Panc1 (cell line): ENCODE measurements around the gene UBLCP1. TPM values are rescaled to one million over a fixed set of nuclear protein-coding genes. Genes with fewer than 3 reads are reported as not detected.
A peak's percentile ranks its signal among the peaks of the same experiment; 100 is the strongest.

Experiments used
- ATAC-seq: fragments of 200-7000 bp; cut with Tn5 transposase; 2 replicates; pipeline ENCODE4 v1.9.1; 2020; ENCODE audit warnings: mild to moderate bottlenecking, moderate library complexity
- Bru-seq: library from RNA; stranded (reverse); fragments of 400-500 nt; gene quantifications from one replicate; lab custom pipeline; 2021; lab: Mats Ljungman, UMichigan
- BruChase-seq, 2 experiments: library from RNA; stranded (reverse); fragments of 400-500 nt; gene quantifications; one replicate each; lab custom pipeline; 2021; lab: Mats Ljungman, UMichigan
- BruUV-seq: library from RNA; stranded (reverse); fragments of 400-500 nt; replicated peaks from 2 replicates; lab custom pipeline; 2021; lab: Mats Ljungman, UMichigan
- CTCF ChIA-PET: fragments of 300-600 bp; sonication (Branson Sonifier 250); formaldehyde crosslinking; loops from one replicate; lab custom pipeline; 2022; ENCODE audit warnings: antibody characterized with exemption; lab: Charles Lee
- POLR2A ChIA-PET: fragments of 300-600 bp; sonication (Branson Sonifier 250); formaldehyde crosslinking; loops from one replicate; lab custom pipeline; 2022; ENCODE audit warnings: antibody characterized with exemption; lab: Charles Lee
- DNase-seq: peaks from one replicate; pipeline ENCODE4 v3.0.0-alpha.2; 2010; ENCODE audit warnings: low read depth, low spot score
- H3K27ac ChIP-seq: 2 replicates; pipeline ENCODE4 v1.5.1; 2011; ENCODE audit warnings: mild to moderate bottlenecking, low read length, inconsistent platforms
- H3K27me3 ChIP-seq: fragments of 200-500 bp; sonication (Bioruptor generic); 2 replicates; pipeline ENCODE4 v1.6.0; 2014; ENCODE audit warnings: low read length, inconsistent platforms; ENCODE audit not compliant: control insufficient read depth, insufficient read depth
- H3K36me3 ChIP-seq: fragments of 200-500 bp; sonication (Bioruptor generic); 2 replicates; pipeline ENCODE4 v1.5.1; 2014; ENCODE audit warnings: inconsistent platforms, mild to moderate bottlenecking, low read length, moderate library complexity; ENCODE audit not compliant: control insufficient read depth, insufficient read depth
- H3K4me1 ChIP-seq: 2 replicates; pipeline ENCODE4 v1.5.1; 2011; ENCODE audit warnings: inconsistent platforms, mild to moderate bottlenecking, low read length, moderate library complexity; ENCODE audit not compliant: control insufficient read depth, insufficient read depth
- H3K4me3 ChIP-seq, 2 experiments: 2 replicates each; pipeline ENCODE4 v1.5.1; 2011 to 2012; ENCODE audit warnings: low read depth in 2 of 2, low read length in 2 of 2, mild to moderate bottlenecking in 2 of 2, inconsistent platforms in 1 of 2, moderate library complexity in 1 of 2
- H3K9me3 ChIP-seq: fragments of 200-500 bp; sonication (Bioruptor generic); 2 replicates; pipeline ENCODE4 v1.5.1; 2014; ENCODE audit warnings: low read depth, mild to moderate bottlenecking, inconsistent platforms, low read length, moderate library complexity; ENCODE audit not compliant: control insufficient read depth, insufficient read depth
- POLR2AphosphoS5 ChIP-seq: IDR thresholded peaks from 2 replicates; pipeline ENCODE4 v1.6.1; 2012; ENCODE audit warnings: mild to moderate bottlenecking, low read depth, low read length, moderate library complexity
- SIN3A ChIP-seq: IDR thresholded peaks from 2 replicates; pipeline ENCODE4 v1.6.1; 2012; ENCODE audit warnings: low read depth, mild to moderate bottlenecking, low read length, moderate library complexity, borderline replicate concordance; ENCODE audit not compliant: insufficient read depth
- TCF7L2 ChIP-seq: IDR thresholded peaks from 2 replicates; pipeline ENCODE4 v1.6.1; 2011; ENCODE audit warnings: mild to moderate bottlenecking, low read depth, low read length, inconsistent platforms
- in situ Hi-C: cut with HindIII; loops from 2 replicates; pipeline ENCODE4 v1.10.0; 2016; ENCODE audit warnings: low sequenced_read_pairs, low pct_unique_long_range_greater_than_20kb
- intact Hi-C: fragments of 100-400 bp; cut with micrococcal nuclease; formaldehyde crosslinking; loops from one replicate; pipeline ENCODE4 v1.10.0; 2022; ENCODE audit not compliant: unreplicated experiment
- long read RNA-seq: library from polyadenylated mRNA; unstranded; transcript quantifications from one replicate; pipeline ENCODE4 v2.0.0, GENCODE V29; 2021; ENCODE audit not compliant: unreplicated experiment
- polyA plus RNA-seq: library from polyadenylated mRNA; unstranded; fragments of >200 nt; gene quantifications from one replicate; pipeline ENCODE4 v1.2.1, GENCODE V29; 2012; ENCODE audit warnings: missing spikeins; ENCODE audit not compliant: insufficient read length
- total RNA-seq: library from RNA; stranded (reverse); gene quantifications from one replicate; pipeline ENCODE4 v1.2.1, GENCODE V29; 2021; ENCODE audit not compliant: unreplicated experiment
- TF ChIP-seq, protein P1 (sequence below), 2 experiments: IDR thresholded peaks; 2 replicates each; pipeline ENCODE4 v1.6.1; 2011 to 2012; ENCODE audit warnings: low read depth in 2 of 2, control low read depth in 1 of 2, low read length in 1 of 2, mild to moderate bottlenecking in 1 of 2, moderate library complexity in 1 of 2; ENCODE audit not compliant: insufficient read depth in 1 of 2
- TF ChIP-seq, protein P2 (sequence below): fragments of 450-650 bp; IDR thresholded peaks from 2 replicates; pipeline ENCODE4 v1.5.1; 2017; ENCODE audit warnings: mild to moderate bottlenecking

The UBLCP1 gene
- 31.8 TPM for total RNA-seq
- polyA plus RNA-seq = 12.8 TPM
- Bru-seq, nascent RNA = percentile 89 among the genes with signal in this experiment
- percentile 87 among the genes with signal in this experiment for BruChase-seq, experiment 1, labeled RNA remaining after a 2-hour chase
- BruChase-seq, experiment 2, labeled RNA remaining after a 6-hour chase = percentile 91 among the genes with signal in this experiment
- long read RNA-seq, transcript UBLCP1-201 (11 exons, 2,392 nt) = major isoform, 33 of 37 reads
- long read RNA-seq, partial matches to known transcripts = 3 of 37 reads
- long read RNA-seq, other reads (novel, unspliced or antisense) = 1 of 37 reads

GRCh38 chr5:159262859-159263568 lies at the start of gene UBLCP1:
TSS of gene UBLCP1 (plus strand) at chr5:159263290. CDS start at chr5:159268916, 5,626 bp downstream.
- ChIA-PET CTCF (no interaction called here), POLR2A (no interaction called here)
- peak; percentile 85 for DNase-seq
- Histone ChIP-seq H3K36me3 (peaks cover 3% of the 10 kb centered on the region; the same call in 1 of the 2 replicates), H3K4me3 (peak within 1 kb of the TSS; percentile 75 to 99), H3K27ac (peak within 1 kb of the TSS; percentile 98), H3K4me1 (peaks cover 8% of the 10 kb centered on the region), H3K27me3 (no peaks in the 10 kb centered on the region), H3K9me3 (no peaks in the 10 kb centered on the region)
- TSS peak; percentile 99 for BruUV-seq
- intact Hi-C loops = loop anchor here (5.0 kb wide), 1 partner anchor 56 kb away; the partner anchor contains the start of gene RNF145
- TF ChIP-seq POLR2AphosphoS5 (peak; percentile 95), TCF7L2 (no peak), SIN3A (no peak)
- TF ChIP-seq, protein P1, sequence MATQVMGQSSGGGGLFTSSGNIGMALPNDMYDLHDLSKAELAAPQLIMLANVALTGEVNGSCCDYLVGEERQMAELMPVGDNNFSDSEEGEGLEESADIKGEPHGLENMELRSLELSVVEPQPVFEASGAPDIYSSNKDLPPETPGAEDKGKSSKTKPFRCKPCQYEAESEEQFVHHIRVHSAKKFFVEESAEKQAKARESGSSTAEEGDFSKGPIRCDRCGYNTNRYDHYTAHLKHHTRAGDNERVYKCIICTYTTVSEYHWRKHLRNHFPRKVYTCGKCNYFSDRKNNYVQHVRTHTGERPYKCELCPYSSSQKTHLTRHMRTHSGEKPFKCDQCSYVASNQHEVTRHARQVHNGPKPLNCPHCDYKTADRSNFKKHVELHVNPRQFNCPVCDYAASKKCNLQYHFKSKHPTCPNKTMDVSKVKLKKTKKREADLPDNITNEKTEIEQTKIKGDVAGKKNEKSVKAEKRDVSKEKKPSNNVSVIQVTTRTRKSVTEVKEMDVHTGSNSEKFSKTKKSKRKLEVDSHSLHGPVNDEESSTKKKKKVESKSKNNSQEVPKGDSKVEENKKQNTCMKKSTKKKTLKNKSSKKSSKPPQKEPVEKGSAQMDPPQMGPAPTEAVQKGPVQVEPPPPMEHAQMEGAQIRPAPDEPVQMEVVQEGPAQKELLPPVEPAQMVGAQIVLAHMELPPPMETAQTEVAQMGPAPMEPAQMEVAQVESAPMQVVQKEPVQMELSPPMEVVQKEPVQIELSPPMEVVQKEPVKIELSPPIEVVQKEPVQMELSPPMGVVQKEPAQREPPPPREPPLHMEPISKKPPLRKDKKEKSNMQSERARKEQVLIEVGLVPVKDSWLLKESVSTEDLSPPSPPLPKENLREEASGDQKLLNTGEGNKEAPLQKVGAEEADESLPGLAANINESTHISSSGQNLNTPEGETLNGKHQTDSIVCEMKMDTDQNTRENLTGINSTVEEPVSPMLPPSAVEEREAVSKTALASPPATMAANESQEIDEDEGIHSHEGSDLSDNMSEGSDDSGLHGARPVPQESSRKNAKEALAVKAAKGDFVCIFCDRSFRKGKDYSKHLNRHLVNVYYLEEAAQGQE (IDR thresholded peaks at IDR 0.05; ENCODE audit: insufficient read depth in 1 of 2, low read depth in 2 of 2, low read length in 1 of 2) = peak in 1 of 2 experiments; percentile 47; a peak in 1 of 4 replicates
- TF ChIP-seq, protein P2, sequence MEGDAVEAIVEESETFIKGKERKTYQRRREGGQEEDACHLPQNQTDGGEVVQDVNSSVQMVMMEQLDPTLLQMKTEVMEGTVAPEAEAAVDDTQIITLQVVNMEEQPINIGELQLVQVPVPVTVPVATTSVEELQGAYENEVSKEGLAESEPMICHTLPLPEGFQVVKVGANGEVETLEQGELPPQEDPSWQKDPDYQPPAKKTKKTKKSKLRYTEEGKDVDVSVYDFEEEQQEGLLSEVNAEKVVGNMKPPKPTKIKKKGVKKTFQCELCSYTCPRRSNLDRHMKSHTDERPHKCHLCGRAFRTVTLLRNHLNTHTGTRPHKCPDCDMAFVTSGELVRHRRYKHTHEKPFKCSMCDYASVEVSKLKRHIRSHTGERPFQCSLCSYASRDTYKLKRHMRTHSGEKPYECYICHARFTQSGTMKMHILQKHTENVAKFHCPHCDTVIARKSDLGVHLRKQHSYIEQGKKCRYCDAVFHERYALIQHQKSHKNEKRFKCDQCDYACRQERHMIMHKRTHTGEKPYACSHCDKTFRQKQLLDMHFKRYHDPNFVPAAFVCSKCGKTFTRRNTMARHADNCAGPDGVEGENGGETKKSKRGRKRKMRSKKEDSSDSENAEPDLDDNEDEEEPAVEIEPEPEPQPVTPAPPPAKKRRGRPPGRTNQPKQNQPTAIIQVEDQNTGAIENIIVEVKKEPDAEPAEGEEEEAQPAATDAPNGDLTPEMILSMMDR = no peak
- in situ Hi-C loops = no loop called here
- ATAC-seq = peak; percentile 96

GRCh38 chr5:159214486-159215271 lies 48.4 kb upstream of the UBLCP1 start:
- TF ChIP-seq TCF7L2 (no peak), SIN3A (no peak), POLR2AphosphoS5 (no peak)
- TF ChIP-seq, protein P1 (IDR thresholded peaks at IDR 0.05; ENCODE audit: insufficient read depth in 1 of 2, low read depth in 2 of 2, low read length in 1 of 2) = no peak
- TF ChIP-seq, protein P2 = no peak
- Histone ChIP-seq H3K27me3 (no peaks in the 10 kb centered on the region), H3K4me3 (no peak overlapping the region), H3K36me3 (no peaks in the 10 kb centered on the region), H3K9me3 (no peaks in the 10 kb centered on the region), H3K27ac (no peak overlapping the region), H3K4me1 (peaks cover 16% of the 10 kb centered on the region)
- intact Hi-C loops = no loop called here
- POLR2A ChIA-PET = no interaction called here
- CTCF ChIA-PET = no interaction called here
- in situ Hi-C loops = no loop called here
- no TSS peak for BruUV-seq
- DNase-seq (no peak), ATAC-seq (no peak)
